CD4-positive, alpha-beta T cell (primary cell): ENCODE data around the gene AGAP1. TPM values are rescaled to one million over a fixed set of nuclear protein-coding genes. Genes with fewer than 3 reads are reported as not detected.

Source experiments
- ATAC-seq: fragments of 200-7000 bp; cut with Tn5 transposase; one replicate; pipeline ENCODE4 v1.10.0; 2022; ENCODE audit warnings: mild to moderate bottlenecking; ENCODE audit not compliant: poor library complexity
- CTCF ChIA-PET: fragments of 350-600 bp; sonication (Branson Sonifier 250); formaldehyde crosslinking; loops from one replicate; lab custom pipeline; 2021; ENCODE audit warnings: antibody characterized with exemption, inconsistent platforms; lab: Charles Lee
- POLR2A ChIA-PET: fragments of 350-600 bp; sonication (Branson Sonifier 250); formaldehyde crosslinking; loops from one replicate; lab custom pipeline; 2021; ENCODE audit warnings: antibody characterized with exemption, inconsistent platforms; lab: Charles Lee
- DNase-seq, 14 experiments: peaks; one replicate each; pipeline ENCODE4 v3.0.0-alpha.2; 2013 to 2020; ENCODE audit warnings: mixed read lengths in 2 of 14
- H3K27ac ChIP-seq, 2 donors: one replicate each; pipeline versions ENCODE4 v1.5.1 to v1.7.0; 2013; ENCODE audit warnings: low read length in 2 of 2, low read depth in 1 of 2, mild to moderate bottlenecking in 1 of 2
- H3K27me3 ChIP-seq, 2 experiments: 1 replicate in 1 of 2; 2 replicates in 1 of 2; pipeline versions ENCODE4 v1.6.1 to v1.7.0; 2013; ENCODE audit warnings: low read length in 2 of 2, control low read depth in 1 of 2, mild to moderate bottlenecking in 1 of 2, moderate library complexity in 1 of 2; ENCODE audit not compliant: insufficient read depth in 2 of 2, control insufficient read depth in 1 of 2
- H3K36me3 ChIP-seq: one replicate; pipeline ENCODE4 v1.6.1; 2013; ENCODE audit warnings: low read length, control low read depth; ENCODE audit not compliant: insufficient read depth
- H3K4me1 ChIP-seq: one replicate; pipeline ENCODE4 v1.6.1; 2013; ENCODE audit warnings: low read length, control low read depth; ENCODE audit not compliant: insufficient read depth
- H3K4me3 ChIP-seq: one replicate; pipeline ENCODE4 v1.5.1; 2013; ENCODE audit warnings: mild to moderate bottlenecking, low read length, moderate library complexity
- H3K9me3 ChIP-seq, 2 experiments: 1 replicate in 1 of 2; 2 replicates in 1 of 2; pipeline versions ENCODE4 v1.6.1 to v1.7.0; 2013; ENCODE audit warnings: low read length in 2 of 2, mild to moderate bottlenecking in 2 of 2, control low read depth in 1 of 2, moderate library complexity in 1 of 2; ENCODE audit not compliant: control insufficient read depth in 1 of 2, insufficient read depth in 1 of 2
- H3K27ac Mint-ChIP-seq: one replicate; pipeline ENCODE4 v1.8.0; 2020; ENCODE audit warnings: mixed read lengths
- H3K27me3 Mint-ChIP-seq: one replicate; pipeline ENCODE4 v1.8.0; 2021; ENCODE audit warnings: mixed read lengths
- H3K36me3 Mint-ChIP-seq: one replicate; pipeline ENCODE4 v1.8.0; 2021; ENCODE audit warnings: low read depth, mixed read lengths
- H3K4me1 Mint-ChIP-seq: one replicate; pipeline ENCODE4 v1.8.0; 2021; ENCODE audit warnings: low read depth, mixed read lengths
- H3K4me3 Mint-ChIP-seq: one replicate; pipeline ENCODE4 v1.8.0; 2020; ENCODE audit warnings: mild to moderate bottlenecking, mixed read lengths
- H3K9me3 Mint-ChIP-seq: one replicate; pipeline ENCODE4 v1.8.0; 2020; ENCODE audit warnings: mixed read lengths
- CTCF ChIP-seq: fragments of 200-600 bp; IDR thresholded peaks from one replicate; pipeline ENCODE4 v1.8.0; 2022; ENCODE audit warnings: antibody characterized with exemption, mild to moderate bottlenecking
- intact Hi-C, 2 experiments: fragments of 100-400 bp; cut with DNase I in 1 of 2; cut with micrococcal nuclease in 1 of 2; formaldehyde crosslinking; loops; one replicate each; pipeline versions ENCODE4 v1.15.1 to v1.9.0; 2023 to 2025; cut with DNase I, micrococcal nuclease
- total RNA-seq, 174 experiments: library from RNA in 2 of 174; stranded (reverse) in 2 of 174; gene quantifications; one replicate each; pipeline ENCODE4 v1.2.3 and lab custom pipeline; 2021 to 2026

The AGAP1 gene
- total RNA-seq, 2 experiments from 2014 or later: 2.6 to 3.1 TPM

- Mint-ChIP-seq H3K4me1 (no peaks in the 10 kb centered on the region), H3K4me3 (no peak overlapping the region), H3K9me3 (no peaks in the 10 kb centered on the region), H3K36me3 (no peaks in the 10 kb centered on the region), H3K27ac (no peak overlapping the region), H3K27me3 (peaks cover 47% of the 10 kb centered on the region)
- DNase-seq: no peak
- no peak overlapping the region for H3K4me3 ChIP-seq
- no peaks in the 10 kb centered on the region for H3K36me3 ChIP-seq
- peaks cover 3 to 17% of the 10 kb centered on the region in 2 experiments for H3K27me3 ChIP-seq
- no peak overlapping the region for H3K27ac ChIP-seq
- no peak for TF ChIP-seq CTCF
- no peak for ATAC-seq
- ChIA-PET POLR2A (no interaction called here), CTCF (no interaction called here)
- no peaks in the 10 kb centered on the region for H3K4me1 ChIP-seq
- H3K9me3 ChIP-seq: peaks cover 0 to 14% of the 10 kb centered on the region in 2 experiments
- intact Hi-C loops: no loop called here
Measured at GRCh38 chr2:235866373-235866772, 372.5 kb downstream of the AGAP1 start.

DNA sequence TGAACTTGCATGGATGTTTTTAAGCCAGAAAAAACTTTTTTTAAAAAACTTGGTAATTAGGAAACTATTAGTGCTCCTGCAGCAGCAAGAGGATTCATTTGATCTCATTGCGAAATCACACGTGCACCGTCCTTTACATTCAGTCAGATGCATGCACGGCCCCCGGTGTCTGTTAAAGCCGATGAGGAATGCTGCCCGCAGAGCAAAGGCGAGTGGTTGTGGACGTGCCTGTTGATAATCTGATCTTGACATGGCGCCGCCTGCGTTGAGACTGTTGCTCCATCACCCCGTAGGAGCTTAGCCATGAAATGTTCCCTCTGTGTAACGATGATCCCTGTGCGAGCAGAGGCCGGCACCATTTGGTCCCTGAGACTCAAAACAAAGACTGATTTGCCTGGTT is 374.4 kb downstream of the AGAP1 start:
- intact Hi-C loops: no loop called here
- POLR2A ChIA-PET: no interaction called here
- no peak for DNase-seq
- Histone ChIP-seq H3K27me3 (peaks cover 3 to 17% of the 10 kb centered on the region in 2 experiments), H3K36me3 (no peaks in the 10 kb centered on the region), H3K27ac (no peak overlapping the region), H3K4me3 (no peak overlapping the region), H3K4me1 (no peaks in the 10 kb centered on the region), H3K9me3 (peaks cover 0 to 13% of the 10 kb centered on the region in 2 experiments)
- no peaks in the 10 kb centered on the region for H3K9me3 Mint-ChIP-seq
- no peak for ATAC-seq
- H3K4me3 Mint-ChIP-seq: no peak overlapping the region
- CTCF ChIA-PET: no interaction called here
- peaks cover 33% of the 10 kb centered on the region for H3K27me3 Mint-ChIP-seq
- H3K4me1 Mint-ChIP-seq: no peaks in the 10 kb centered on the region
- no peak overlapping the region for H3K27ac Mint-ChIP-seq
- no peak for TF ChIP-seq CTCF
- no peaks in the 10 kb centered on the region for H3K36me3 Mint-ChIP-seq

DNA sequence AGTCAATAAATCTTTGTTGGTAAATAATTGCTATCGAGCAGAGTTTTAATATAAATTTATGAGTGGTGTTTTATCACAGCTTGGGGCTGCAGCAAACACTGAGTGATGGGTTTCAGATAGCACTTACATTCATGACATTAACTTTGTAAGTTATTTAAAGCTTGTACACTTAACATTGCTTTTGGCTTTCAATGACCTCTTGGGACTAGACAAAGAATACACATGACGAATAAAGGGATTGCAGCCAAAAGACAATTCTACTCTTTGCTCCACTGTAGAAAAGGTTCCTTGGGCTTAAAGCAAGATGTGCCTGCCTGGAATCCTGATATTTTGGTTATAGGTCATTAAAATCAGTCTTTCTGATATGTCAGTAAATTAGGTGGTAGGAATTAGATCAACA is 374.8 kb downstream of the AGAP1 start:
- ChIA-PET POLR2A (no interaction called here), CTCF (no interaction called here)
- H3K27ac Mint-ChIP-seq: no peak overlapping the region
- Histone ChIP-seq H3K27ac (no peak overlapping the region), H3K4me1 (no peaks in the 10 kb centered on the region), H3K36me3 (no peaks in the 10 kb centered on the region), H3K27me3 (peaks cover 3 to 12% of the 10 kb centered on the region in 2 experiments), H3K4me3 (no peak overlapping the region), H3K9me3 (peaks cover 0 to 11% of the 10 kb centered on the region in 2 experiments)
- intact Hi-C loops: no loop called here
- DNase-seq (no peak), ATAC-seq (no peak)
- no peaks in the 10 kb centered on the region for H3K9me3 Mint-ChIP-seq
- no peak for TF ChIP-seq CTCF
- no peaks in the 10 kb centered on the region for H3K4me1 Mint-ChIP-seq
- H3K4me3 Mint-ChIP-seq: no peak overlapping the region
- H3K36me3 Mint-ChIP-seq: no peaks in the 10 kb centered on the region
- peaks cover 29% of the 10 kb centered on the region for H3K27me3 Mint-ChIP-seq
